HepG2 (cell line): Measurements from ENCODE around the gene VCL. TPM values are rescaled to one million over a fixed set of nuclear protein-coding genes. Genes with fewer than 3 reads are reported as not detected.

Experiments used
- HNF4G ChIP-seq, 2 experiments: sonication (generic) in 1 of 2; formaldehyde crosslinking in 1 of 2; IDR thresholded peaks; 2 replicates each; pipeline versions ENCODE4 v1.4.0 to v1.6.1; 2011 to 2020; ENCODE audit warnings: borderline replicate concordance in 2 of 2, low read depth in 2 of 2, mild to moderate bottlenecking in 2 of 2, low read length in 1 of 2, missing genetic modification reagents in 1 of 2, moderate library complexity in 1 of 2
- ISX ChIP-seq: sonication (generic); formaldehyde crosslinking; conservative IDR thresholded peaks from 2 replicates; pipeline ENCODE4 v1.5.0; 2020; ENCODE audit warnings: missing genetic modification reagents
- PPARG ChIP-seq: conservative IDR thresholded peaks from 2 replicates; pipeline ENCODE4 v1.6.1; 2016; ENCODE audit warnings: missing biosample characterization, missing genetic modification reagents
- SALL2 ChIP-seq: sonication (generic); formaldehyde crosslinking; IDR thresholded peaks from 2 replicates; pipeline ENCODE4 v1.8.1; 2023; ENCODE audit warnings: mild to moderate bottlenecking, missing genetic modification reagents, inconsistent platforms
- SAP130 ChIP-seq: IDR thresholded peaks from 2 replicates; pipeline ENCODE4 v1.6.1; 2016; ENCODE audit warnings: low read depth
- TEAD3 ChIP-seq: optimal IDR thresholded peaks from 2 replicates; pipeline ENCODE3; 2016; ENCODE audit warnings: borderline replicate concordance
- TRIM24 ChIP-seq: sonication (generic); formaldehyde crosslinking; IDR thresholded peaks from 2 replicates; pipeline ENCODE4 v1.8.0; 2022; ENCODE audit warnings: mild to moderate bottlenecking, missing genetic modification reagents
- ZBTB1 ChIP-seq: sonication (generic); formaldehyde crosslinking; IDR thresholded peaks from 2 replicates; pipeline ENCODE4 v1.4.0; 2020; ENCODE audit warnings: missing genetic modification reagents, borderline replicate concordance
- ZMYM2 ChIP-seq: sonication (generic); formaldehyde crosslinking; IDR thresholded peaks from 2 replicates; pipeline ENCODE4 v1.8.0; 2022; ENCODE audit warnings: mild to moderate bottlenecking, missing genetic modification reagents
- ZNF629 ChIP-seq: sonication (generic); formaldehyde crosslinking; conservative IDR thresholded peaks from 2 replicates; pipeline ENCODE4 v1.5.0; 2020; ENCODE audit warnings: missing genetic modification reagents
- polyA plus RNA-seq, 8 experiments: library from polyadenylated mRNA; depleted of rRNA in 3 of 8; stranded (reverse) in 7 of 8; unstranded in 1 of 8; fragments of >200 nt; fragmentation: Illumina TruSeq in 4 of 8; extraction: Trizol in 4 of 8; gene quantifications; 2 replicates each; pipeline versions ENCODE4 v1.2.1 to v1.2.3, GENCODE V29; 2011 to 2016; ENCODE audit warnings: low read depth in 4 of 8, missing spikeins in 1 of 8, mixed read lengths in 1 of 8; ENCODE audit not compliant: insufficient read depth in 1 of 8
- total RNA-seq, 5 experiments: library from RNA; depleted of rRNA; stranded (reverse); fragments of >200 nt; fragmentation: Illumina TruSeq; extraction: Trizol; gene quantifications; 2 replicates each; pipeline ENCODE4 v1.2.3, GENCODE V29; 2016; ENCODE audit warnings: low read depth in 1 of 5
- TF ChIP-seq, protein P1 (sequence below): sonication (generic); formaldehyde crosslinking; IDR thresholded peaks from 2 replicates; pipeline ENCODE4 v1.4.0; 2020; ENCODE audit warnings: mild to moderate bottlenecking, missing genetic modification reagents, borderline replicate concordance
- TF ChIP-seq, protein P2 (sequence below): sonication (generic); formaldehyde crosslinking; conservative IDR thresholded peaks from 2 replicates; pipeline ENCODE4 v1.4.0; 2020; ENCODE audit warnings: mild to moderate bottlenecking, missing genetic modification reagents, moderate library complexity

VCL gene
- total and polyA plus RNA-seq, 2 of the 13 experiments (the other 11 are each of a cell fraction or from before 2014, with no cell fraction given), result 17.3 to 26.9 TPM

DNA sequence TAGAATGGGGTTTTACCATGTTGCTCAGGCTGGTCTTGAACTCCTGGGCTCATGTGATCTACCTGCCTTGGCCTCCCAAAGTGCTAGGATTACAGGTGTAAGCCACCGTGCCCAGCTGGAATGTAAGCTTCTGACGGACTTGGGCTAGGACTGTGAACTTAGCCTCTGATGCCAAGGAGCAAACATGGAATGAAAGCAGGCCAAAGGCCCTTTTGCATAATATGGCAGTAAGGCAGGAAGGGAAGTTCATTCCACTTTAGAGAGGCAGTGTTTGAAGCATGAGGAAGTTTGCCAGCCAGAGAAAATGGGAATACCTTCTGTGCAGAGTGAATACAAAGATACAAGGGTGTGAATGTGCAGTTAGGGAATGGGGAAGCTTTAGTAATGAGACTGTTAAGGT, 20.3 kb downstream of the VCL start (continued):
- TF ChIP-seq TRIM24 (CRISPR knock-in tag), result 0 out of 2 replicates have a peak, but pooled peaks have one; percentile 21
- TF ChIP-seq PPARG (CRISPR knock-in tag), result peak; percentile 81
- peak; percentile 82 for TF ChIP-seq ZNF629 (CRISPR knock-in tag)
- TF ChIP-seq, protein P1, sequence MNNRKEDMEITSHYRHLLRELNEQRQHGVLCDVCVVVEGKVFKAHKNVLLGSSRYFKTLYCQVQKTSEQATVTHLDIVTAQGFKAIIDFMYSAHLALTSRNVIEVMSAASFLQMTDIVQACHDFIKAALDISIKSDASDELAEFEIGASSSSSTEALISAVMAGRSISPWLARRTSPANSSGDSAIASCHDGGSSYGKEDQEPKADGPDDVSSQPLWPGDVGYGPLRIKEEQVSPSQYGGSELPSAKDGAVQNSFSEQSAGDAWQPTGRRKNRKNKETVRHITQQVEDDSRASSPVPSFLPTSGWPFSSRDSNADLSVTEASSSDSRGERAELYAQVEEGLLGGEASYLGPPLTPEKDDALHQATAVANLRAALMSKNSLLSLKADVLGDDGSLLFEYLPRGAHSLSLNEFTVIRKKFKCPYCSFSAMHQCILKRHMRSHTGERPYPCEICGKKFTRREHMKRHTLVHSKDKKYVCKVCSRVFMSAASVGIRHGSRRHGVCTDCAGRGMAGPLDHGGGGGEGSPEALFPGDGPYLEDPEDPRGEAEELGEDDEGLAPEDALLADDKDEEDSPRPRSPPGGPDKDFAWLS (CRISPR knock-in tag), result no peak
- TF ChIP-seq, protein P2, sequence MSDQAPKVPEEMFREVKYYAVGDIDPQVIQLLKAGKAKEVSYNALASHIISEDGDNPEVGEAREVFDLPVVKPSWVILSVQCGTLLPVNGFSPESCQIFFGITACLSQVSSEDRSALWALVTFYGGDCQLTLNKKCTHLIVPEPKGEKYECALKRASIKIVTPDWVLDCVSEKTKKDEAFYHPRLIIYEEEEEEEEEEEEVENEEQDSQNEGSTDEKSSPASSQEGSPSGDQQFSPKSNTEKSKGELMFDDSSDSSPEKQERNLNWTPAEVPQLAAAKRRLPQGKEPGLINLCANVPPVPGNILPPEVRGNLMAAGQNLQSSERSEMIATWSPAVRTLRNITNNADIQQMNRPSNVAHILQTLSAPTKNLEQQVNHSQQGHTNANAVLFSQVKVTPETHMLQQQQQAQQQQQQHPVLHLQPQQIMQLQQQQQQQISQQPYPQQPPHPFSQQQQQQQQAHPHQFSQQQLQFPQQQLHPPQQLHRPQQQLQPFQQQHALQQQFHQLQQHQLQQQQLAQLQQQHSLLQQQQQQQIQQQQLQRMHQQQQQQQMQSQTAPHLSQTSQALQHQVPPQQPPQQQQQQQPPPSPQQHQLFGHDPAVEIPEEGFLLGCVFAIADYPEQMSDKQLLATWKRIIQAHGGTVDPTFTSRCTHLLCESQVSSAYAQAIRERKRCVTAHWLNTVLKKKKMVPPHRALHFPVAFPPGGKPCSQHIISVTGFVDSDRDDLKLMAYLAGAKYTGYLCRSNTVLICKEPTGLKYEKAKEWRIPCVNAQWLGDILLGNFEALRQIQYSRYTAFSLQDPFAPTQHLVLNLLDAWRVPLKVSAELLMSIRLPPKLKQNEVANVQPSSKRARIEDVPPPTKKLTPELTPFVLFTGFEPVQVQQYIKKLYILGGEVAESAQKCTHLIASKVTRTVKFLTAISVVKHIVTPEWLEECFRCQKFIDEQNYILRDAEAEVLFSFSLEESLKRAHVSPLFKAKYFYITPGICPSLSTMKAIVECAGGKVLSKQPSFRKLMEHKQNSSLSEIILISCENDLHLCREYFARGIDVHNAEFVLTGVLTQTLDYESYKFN (CRISPR knock-in tag), result 0 out of 2 replicates have a peak, but pooled peaks have one; percentile 37
- TF ChIP-seq HNF4G (IDR thresholded peaks at IDR 0.05; ENCODE audit: borderline replicate concordance, low read depth, low read length), result peak; percentile 50; the same call in 1 of the 2 replicates
- TF ChIP-seq HNF4G (CRISPR knock-in tag; IDR thresholded peaks at IDR 0.05; ENCODE audit: borderline replicate concordance, low read depth), result no peak
- peak; percentile 91 for TF ChIP-seq TEAD3 (CRISPR knock-in tag)
- no peak for TF ChIP-seq ZBTB1 (CRISPR knock-in tag)
- TF ChIP-seq ISX (CRISPR knock-in tag), result no peak
- TF ChIP-seq SAP130 (CRISPR knock-in tag), result peak; percentile 26; the same call in 1 of the 2 replicates
- peak; percentile 73; the same call in 1 of the 2 replicates for TF ChIP-seq ZMYM2
- no peak for TF ChIP-seq SALL2
- TF ChIP-seq, all 625 proteins: peak for 27
